NCI-H1436 treated with DMSO at 0.1 percent for 48 hours (cell line): ENCODE data around the gene MRPL2.

Experiments
- DNase-seq: peaks from one replicate; lab custom pipeline; 2025; lab: John Stamatoyannopoulos, UW

Gene MRPL2

DNA sequence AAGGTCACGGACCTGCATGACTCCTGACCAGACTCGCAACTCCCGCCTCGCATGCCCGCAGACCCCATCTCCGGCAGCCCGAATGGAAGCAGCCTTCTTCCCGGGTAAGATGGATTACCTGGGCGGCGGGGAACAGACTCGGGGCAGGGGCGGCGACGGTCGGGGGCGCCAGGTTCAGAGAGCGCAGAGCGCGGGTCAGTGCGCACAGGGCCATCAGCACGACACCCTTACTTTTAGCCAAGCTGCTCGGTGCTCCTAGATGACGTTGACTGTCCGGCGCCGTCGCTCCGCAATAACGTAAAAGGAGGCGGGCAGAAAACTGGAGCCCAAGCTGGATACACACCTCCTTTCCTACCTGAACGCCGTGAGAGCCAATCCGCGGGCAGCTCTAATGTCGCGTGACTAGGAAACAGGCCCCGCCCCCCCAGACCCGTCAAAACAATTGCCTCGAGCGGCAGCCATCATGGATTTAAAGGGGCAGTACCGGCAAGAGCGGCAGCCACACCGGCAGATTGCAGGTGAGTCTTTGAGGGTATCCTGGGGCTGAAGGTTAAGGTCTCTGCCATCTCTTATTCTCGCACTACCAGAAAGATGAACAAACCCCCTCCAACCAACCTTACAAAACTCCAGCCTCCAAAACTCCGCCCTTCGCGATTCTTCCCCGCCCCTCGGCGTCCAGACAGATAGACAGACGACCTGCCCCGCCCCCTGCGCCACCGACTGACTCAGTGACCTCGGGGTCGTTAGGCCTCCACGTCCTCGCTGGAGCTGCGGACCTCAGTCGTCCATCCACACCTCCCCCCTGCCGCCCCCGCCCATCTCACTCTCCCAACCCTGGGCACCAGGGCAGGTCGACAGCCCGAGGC lies at the start of gene MRPL2, which contains the start of gene KLC4:
Gene MRPL2 (minus strand): TSS at position 267 of the 866 bp plus-strand sequence. CDS start 53 bp downstream, at position 214.
Gene KLC4 (plus strand): TSS at position 464 of the 866 bp plus-strand sequence. CDS start 1,705 bp downstream, outside the sequence.
- DNase-seq = peak; percentile 97

DNA sequence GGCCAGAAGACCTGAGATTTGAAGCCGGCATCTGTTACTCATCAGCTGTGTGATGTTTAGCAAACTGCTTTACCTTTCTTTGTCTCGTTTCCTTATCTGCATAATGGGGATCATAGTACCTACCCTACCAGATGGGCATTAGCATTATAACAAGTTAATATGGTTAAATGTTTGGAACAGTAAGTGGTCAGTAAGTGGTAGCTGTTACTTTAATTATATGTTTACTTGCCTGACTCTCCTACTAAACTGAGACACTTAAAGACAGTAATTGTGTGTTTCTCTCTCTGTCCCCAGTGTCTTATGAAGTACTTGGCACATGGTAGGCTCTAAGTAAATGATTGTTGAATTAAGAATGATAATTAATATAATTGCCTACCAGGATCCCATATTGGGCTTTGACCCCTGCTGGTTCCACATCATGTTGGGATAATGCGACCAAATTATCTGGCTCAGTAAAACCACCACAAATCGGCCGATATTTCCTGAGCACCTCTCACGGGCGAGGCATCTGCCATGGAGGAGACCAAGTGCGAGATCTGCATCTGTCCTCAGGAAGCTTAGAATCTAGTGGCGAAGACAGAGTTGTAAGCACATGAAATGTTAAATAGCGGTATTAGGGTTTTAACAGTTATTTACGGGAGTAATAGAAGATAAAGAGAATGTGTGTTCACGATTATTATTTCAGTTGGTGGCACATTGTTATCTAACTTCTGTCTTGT lies 48.3 kb upstream of the MRPL2 start:
- no peak for DNase-seq

DNA sequence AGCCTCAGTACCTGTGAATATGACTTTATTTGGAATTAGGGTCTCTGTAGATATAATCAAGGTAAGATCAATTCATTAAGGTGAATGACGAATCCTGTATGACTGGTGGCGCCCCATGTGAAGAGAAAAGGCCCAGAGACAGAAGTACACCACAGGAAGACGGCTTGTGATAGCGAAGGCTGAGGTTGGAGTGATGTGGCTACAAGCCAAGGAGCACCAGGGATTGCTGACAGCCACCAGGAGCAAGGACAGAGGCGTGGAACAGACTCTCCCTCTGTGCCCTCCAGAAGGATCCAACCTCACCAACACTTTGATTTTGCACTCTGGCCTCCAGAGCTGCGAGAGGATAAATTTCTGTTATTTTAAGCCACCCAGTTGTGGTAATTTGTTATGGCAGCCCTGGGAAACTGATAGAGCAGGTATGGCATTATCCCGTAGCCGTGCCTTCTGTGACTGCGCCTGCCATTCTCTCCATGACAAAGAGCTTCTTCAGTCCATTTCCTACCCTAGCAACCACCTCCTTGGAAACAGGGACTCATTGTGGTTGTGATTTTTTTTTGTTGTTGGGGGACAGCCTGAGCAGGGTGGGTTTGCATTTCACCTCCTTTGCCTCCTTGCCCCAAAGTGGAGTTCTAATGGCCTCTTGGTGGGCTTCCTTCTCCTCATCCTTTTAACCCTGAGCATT lies 46.4 kb upstream of the MRPL2 start:
- no peak for DNase-seq

DNA sequence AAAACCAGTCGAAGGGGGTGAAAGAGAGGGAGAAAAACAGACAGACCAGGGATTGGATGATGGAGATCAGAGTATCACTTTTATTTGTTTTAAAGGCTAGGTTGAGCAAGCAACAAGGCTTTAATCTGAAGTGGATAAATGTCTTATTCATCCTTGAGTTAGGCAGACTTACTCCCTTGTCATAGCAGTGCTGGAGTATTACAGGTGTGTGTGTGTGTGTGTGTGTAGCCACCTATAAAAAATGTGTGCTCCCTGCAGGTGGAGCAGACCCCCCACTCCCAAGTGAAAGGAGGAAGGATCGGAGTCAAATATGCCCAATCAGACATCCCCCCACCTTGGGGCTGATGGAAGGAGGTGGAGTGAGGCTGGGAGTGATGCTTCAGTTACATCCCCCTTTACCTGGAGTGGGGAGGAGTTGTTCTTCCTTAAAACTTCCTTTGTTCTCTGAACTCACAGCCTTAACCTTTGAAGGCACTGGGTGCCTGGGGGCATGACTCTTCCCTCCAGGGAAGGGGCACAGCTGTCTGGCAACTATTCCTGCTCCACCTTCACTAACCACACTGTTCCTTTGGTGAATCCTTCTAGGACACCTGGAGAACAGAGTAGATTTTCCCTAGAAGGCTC lies 44.1 kb upstream of the MRPL2 start:
- DNase-seq = no peak

DNA sequence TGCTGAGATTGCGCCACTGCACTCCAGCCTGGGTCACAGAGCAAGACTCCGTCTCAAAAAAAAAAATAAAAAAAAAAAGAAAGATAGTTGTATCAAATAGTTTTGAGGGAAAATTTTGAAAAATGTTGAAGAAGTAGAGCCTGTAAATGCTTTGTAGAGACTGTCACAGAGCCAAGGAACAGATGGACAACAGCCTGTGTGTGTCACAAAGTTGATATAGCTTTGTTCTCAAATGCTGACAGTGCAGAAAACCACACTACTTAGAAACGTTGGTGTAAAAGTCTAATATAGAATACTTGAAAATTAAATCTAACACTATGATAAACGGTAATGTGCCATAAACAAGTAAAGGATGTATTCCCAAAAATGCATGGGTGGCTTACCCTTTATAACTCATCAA lies 42.3 kb upstream of the MRPL2 start:
- DNase-seq = no peak

DNA sequence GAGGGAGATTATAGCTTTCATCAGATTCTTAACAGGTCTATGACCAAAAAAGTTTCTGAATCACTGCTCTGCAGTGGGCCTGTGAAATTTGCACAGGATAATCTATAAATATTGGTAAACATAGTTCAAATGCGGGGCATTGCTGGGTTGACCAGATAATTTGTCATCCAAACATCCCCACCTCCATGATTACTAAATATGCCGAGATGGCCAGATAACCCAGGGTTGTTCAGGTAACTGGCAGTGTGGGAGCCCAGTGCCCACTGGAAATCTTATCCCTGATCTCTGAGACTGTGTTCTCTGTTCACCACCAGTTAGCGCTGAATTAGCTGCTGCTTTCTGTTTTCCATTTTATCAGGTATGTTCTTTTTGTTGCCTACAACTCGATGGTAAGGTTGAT lies 38.3 kb upstream of the MRPL2 start:
- DNase-seq = no peak

DNA sequence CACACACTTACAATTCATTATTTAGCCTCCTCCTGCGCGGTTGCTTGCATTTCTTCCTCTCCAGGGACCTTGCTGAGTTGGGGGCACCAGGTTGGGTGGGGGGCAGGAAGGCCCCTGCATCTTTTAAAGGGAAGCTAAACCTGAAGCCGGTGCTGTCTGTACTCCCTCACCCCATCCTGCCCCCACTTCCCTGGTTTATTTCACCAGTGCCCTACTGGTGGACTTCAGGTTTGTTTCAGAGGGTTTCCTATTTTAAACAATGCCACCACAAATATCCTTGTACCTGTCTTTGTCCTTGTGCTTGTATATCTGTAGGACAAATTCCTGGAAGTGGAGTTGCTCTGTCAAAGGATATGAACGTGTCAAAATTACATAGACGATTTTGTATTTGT lies 37.9 kb upstream of the MRPL2 start:
- DNase-seq = no peak

DNA sequence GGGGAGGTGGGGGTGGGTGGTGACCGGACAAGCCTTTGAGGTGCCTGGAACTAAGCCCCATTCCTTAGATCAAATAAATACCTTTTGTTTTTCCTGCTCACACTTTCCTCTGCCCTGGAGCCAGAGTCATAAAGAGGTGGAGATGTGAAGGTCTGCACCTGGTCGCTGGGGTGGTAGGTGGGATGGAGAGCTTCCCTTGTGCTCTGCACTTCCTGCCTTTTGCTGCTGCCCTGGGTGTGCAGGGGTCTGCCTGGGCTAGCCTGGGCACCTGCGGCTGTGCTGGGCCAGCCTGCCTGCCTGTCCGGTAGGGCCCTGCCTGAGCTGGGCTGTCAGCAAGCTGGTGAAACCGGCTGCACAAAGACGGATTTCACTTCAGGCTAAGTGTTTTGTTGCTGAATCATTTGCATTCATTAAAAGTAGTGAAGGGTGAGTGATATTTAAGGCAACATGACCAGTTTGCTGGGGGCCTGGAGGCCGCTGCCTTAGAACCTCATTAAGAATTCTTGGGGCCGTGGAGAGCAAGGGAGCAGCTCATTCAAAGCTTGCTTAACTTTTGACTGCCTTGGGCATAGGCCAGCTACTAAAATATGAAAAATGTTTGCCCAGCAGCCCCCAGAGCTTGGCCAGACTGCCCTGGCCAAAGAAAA lies 37.3 kb upstream of the MRPL2 start:
- DNase-seq = no peak

DNA sequence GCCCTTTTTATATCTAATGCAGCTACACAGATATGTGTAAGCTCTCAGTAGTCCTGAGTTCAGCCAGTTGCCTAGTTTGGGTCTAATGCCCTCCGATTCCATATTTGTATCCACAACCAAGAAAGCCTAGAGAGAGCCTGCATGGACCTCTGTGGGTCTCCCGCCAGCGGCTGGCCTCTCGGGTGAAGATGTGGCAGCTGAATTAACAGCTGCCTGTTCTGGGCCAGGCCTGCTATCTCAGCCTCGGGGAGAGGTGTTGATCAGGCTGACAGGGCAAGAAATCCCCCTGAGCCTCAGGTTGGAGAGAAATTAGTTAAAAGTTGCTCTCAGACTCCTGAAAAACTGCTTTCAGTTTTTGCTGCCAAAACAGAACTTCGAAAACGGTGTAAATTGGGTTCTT lies 36.7 kb upstream of the MRPL2 start:
- no peak for DNase-seq

DNA sequence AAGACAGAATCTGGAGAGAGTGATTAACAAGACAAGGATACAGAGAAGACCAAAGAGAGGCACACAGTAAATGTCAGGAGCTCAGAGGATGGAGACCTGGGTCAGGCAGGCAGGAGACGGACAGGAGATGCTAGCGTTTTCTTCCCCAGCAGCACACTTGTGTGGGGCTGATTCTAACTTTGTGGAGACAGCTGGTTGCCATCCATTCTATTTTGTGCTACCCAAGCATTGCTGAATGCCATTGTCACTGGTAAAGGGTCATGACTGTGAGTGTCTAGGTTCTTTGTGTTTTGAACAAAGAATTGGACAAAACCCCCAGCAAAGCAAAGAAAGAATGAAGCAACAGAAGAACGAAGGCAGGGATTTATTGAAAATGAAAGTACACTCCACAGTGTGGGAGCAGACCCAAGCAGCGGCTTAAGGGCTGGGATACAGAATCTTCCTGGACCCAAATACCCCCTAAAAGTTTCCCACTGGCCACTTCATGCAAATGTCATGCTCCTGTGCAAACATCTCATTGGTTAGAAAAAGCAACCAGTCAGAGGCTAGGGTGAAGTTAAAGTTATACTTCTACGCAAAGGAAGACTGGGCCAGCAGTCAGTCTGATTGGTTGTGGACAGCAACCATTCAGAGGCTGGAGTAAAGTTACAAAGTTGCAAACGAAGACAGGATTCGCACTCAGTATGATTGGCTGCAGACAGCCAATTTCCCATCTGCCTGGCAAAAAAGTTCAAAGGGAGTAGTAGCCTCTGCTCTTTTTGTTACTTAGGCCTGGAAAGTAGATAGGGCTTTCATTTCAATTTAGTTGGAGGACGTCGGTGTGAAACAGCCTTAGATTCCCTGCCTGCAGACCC lies 34.4 kb upstream of the MRPL2 start:
- no peak for DNase-seq

DNA sequence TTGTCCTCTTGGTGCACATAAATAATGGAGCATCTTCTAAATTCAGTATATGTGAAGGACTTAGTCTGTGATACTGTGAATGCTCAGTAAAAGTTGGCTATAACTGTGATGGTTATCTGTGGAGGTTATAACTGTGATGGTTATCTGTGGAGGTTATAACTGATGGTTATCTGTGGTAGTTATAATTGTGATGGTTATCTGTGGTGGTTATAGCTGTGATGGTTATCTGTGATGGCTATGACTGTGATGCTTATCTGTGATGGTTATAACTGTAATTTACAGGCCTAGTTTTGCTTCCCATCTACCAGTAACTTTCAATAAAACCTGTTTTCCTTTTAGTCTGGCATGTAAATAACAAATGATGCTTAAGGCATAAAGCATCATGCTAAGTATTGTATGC lies 33.4 kb upstream of the MRPL2 start:
- no peak for DNase-seq

DNA sequence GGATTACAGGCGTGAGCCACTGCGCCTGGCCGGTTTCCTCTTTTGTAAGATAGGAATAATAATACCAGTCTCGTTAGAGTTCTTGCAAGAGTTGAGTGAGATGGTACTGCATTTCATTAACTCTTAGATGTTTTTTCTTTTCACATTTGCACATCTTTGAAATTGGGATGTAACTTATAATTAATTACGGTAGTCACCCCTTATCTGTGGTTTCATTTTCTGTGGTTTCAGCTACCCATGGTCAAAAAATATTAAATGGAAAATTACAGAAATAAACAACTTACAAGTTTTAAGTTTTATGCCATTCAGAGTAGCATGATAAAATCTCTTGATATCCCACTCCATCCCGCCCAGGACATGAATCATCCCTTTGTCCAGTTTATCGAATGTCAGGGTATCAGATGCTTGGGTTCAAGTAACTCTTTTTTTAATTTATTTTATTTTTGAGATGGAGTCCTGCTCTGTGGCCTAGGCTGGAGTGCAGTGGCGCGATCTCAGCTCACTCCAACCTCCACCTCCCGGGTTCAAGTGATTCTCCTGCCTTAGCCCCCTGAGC lies 32.3 kb upstream of the MRPL2 start:
- DNase-seq = no peak

DNA sequence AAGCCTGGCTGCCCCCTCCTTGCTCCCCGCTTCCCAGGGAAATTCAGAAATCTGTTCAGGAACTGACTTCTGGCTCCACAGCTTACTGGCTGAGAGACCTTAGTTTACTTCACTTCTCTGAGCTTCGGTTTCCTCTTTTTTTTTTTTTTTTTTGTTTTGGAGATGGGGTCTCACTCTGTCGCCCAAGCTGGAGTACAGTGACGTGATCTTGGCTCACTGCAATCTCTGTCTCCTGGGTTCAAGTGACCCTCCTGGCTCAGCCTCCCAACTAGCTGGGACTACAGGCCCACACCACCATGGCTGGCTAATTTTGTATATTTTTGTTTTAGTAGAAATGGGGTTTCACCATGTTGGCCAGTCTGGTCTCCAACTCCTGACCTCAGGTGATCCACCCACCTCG lies 31.8 kb upstream of the MRPL2 start:
- no peak for DNase-seq

DNA sequence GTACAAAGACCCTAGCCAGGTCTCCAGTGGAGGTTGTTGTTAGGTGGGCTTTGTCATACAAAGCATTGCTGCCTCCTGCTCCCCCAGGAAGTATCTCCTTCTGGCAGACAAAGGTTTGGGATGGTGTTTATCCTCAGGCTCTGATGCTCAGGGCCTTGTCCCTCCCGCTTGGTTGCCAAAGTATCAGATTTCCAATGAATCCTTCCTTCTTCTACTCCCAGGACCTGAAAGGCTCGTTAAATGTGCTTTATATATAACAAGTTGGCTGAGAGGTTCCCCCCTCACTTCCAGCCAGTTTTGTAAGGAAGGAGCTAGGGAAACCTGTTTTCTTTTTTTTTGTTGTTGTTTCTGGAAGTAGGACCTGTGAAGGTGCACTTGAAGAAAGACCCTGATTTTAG lies 31.3 kb upstream of the MRPL2 start:
- no peak for DNase-seq

DNA sequence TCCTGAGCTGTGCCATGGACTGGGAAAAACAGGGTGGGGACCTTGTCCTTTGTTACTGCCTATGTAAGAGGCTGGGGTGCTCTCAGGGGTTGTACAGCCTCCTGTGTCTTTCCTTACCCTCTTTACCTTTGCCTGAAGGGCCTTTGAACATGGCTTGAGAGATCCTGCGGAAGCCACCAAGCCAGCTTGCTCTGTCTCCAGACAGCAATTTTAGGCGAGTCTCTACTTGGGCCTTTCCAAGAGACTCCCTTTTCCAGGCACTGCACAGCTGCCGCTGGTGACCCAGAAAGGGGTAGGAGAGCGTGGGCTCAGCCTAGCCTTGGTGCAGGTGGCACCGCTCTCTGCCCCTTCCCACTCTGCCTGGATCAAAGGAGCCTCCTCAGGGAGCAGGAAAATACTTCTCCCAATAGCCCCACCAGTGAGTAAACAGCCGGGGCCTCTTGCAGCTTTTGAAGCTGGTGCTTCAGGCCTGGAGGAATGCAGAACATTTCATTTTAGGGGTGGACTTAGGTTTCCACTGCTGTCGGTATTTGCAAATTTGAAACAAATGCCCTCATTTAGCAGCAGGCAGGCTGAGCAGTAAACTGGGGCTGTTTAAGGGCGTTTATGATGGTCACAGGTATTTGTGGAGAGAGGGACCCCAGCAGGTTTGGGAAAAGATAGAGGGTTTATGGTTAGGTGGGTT lies 30.8 kb upstream of the MRPL2 start:
- DNase-seq = no peak

DNA sequence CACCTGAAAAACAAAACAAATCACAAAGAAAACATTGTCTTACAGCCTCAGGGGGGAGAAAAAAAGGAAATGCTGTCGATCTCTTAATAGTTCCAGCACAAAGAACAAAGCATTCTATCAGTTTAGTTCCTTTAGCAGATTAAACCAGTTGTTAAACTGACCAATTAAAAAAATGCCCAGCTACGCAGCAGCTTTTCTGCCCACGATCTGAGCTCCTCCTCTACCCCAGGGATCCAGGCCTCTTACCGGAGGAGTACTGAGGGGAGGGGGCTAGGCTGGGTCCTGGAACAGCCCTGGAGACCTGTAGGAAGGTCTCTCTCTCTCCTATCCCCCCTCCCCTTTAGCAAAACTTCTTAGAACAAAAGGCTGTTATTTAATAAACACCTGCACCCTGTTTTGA lies 30.2 kb upstream of the MRPL2 start:
- DNase-seq = no peak

DNA sequence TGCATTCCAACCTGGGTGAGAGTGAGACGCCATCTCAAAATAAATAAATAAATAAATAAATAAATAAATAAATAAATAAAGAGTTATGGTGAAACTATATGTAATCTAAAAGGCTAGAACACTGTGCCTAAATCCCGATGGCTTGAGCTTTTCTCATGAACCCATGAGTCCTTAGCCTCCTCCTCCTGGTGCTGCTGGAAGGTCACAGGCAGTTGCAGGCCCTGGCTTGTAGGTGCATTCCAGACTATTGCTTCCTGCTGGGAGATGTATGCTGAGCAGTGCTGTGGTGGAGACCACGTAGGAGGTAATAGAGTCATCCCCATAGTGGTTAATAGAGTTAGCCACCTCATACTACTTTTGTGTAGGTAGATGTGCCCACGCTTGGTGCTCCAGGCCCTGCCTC lies 29.4 kb upstream of the MRPL2 start:
- no peak for DNase-seq

DNA sequence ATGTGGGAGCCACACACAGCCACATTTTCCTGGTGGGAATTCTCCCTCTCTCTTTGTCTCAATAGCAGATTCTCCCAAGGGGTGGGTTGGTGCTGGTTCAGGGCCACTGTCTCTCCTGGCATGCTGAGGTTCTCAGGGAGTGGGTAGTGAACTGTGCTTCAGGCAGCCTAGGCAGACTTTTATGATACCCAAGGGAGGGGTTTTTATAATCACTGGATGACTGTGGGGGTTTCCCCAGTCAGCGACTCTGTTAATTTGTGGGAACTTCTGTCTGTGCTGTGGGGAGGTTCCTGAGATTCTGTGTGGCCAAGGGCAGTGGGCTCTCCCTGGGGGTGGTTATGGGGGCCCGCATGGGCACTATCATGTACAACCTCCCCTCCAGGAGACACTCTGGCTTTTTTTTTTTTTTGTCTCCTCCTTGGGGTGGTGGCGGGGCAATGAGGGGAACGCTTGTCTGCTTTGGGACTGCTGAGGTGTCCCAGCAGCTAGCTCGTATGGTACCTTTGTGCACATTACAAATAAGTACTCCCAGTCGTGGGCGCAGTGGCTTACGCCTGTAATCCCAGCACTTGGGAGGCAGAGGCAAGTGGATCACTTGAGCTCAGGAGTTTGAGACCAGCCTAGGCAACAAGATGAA lies 26.9 kb upstream of the MRPL2 start:
- no peak for DNase-seq
